ENCODE data around the gene NLRP9. TPM values are rescaled to one million over a fixed set of nuclear protein-coding genes. Genes with fewer than 3 reads are reported as not detected.

The NLRP9 gene
- total RNA-seq, 1 donor from 2014 or later: not detected

DNA sequence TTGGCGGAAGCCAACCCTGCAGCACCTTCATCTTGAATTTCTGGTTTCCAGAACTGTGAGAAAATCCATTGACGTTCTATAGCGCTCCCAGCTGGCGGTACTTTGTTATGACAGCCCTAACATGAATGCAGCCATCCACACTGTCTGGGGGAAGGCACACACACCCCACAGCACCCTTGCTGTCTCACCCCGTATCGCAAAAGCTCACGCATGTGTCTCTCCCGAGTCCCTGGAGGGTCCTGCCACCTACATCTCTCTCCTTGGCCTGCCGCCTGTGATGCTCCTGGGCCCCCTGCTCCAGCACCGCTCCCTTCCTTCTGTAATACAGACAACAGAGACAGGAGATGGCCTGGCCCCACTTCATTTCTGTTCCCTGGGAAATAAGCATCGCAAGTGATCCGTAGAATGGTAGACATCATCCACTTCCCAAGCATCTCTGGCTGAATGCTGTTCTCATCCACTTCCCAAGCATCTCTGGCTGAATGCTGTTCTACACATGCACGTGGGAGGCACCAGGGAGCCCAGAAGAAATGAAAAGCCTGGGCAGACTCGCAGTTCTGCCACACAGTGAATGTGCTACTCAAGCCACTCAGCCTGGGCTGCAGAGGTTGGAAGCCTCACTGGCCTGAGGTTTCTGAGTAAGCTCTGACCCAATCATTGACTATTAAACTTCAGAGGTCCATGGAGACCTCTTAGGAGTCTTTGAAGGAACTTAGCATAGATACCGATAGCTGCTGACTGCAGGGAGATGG, 33.5 kb downstream of the NLRP9 start:
- DNase-seq (ENCODE audit: low spot score): no peak

- DNase-seq (ENCODE audit: low spot score): no peak
Observed at GRCh38 chr19:55703790-55704215, 34.4 kb downstream of the NLRP9 start.

GRCh38 chr19:55702131-55702627, 36.0 kb downstream of the NLRP9 start:
- DNase-seq (ENCODE audit: low spot score): no peak

DNA sequence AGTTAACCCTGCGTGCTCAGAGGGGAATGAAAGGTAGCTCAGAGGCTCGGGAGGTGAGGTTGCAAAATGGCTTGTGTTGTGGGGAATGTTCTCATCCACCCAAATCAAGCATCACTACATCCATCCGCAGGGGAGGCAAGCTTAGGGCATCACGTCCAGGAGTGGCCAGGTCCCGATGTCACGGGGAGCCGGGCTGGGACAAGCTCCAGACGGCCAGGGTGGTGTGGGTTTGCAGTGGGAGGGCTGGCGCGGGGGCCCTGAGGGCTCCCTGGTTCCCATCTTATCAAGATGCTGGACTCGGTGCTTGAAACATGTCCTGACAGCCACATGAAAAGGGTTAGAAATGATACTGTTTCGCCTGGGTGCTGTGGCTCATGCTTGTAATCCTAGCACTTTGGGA, 37.4 kb downstream of the NLRP9 start:
- no peak for DNase-seq (ENCODE audit: low spot score)

GRCh38 chr19:55699221-55699620, 39.0 kb downstream of the NLRP9 start:
- no peak for DNase-seq (ENCODE audit: low spot score)

GRCh38 chr19:55698256-55698655, 39.9 kb downstream of the NLRP9 start:
- no peak for DNase-seq (ENCODE audit: low spot score)

DNA sequence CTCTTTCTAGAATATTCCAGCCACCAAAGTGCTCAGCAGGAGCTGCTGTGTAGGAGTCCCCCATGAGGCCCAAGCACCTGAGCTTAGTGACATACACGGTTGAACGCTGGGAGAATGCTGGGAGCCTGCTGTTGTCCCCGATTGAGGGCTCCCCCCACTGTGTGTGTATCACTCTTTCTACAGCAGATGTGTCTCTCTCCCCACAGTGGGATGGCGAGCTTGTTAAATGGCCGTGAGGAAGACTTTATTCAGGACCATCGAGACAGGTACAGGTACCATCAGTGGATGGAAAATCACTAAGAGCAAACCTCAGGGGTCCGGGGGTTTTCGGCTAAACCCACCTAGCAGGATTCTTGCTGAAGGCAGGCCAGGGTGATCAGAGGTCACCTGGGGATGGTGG, 40.5 kb downstream of the NLRP9 start:
- no peak for DNase-seq (ENCODE audit: low spot score)

GRCh38 chr19:55697069-55697440, 41.1 kb downstream of the NLRP9 start:
- DNase-seq (ENCODE audit: low spot score): no peak

DNA sequence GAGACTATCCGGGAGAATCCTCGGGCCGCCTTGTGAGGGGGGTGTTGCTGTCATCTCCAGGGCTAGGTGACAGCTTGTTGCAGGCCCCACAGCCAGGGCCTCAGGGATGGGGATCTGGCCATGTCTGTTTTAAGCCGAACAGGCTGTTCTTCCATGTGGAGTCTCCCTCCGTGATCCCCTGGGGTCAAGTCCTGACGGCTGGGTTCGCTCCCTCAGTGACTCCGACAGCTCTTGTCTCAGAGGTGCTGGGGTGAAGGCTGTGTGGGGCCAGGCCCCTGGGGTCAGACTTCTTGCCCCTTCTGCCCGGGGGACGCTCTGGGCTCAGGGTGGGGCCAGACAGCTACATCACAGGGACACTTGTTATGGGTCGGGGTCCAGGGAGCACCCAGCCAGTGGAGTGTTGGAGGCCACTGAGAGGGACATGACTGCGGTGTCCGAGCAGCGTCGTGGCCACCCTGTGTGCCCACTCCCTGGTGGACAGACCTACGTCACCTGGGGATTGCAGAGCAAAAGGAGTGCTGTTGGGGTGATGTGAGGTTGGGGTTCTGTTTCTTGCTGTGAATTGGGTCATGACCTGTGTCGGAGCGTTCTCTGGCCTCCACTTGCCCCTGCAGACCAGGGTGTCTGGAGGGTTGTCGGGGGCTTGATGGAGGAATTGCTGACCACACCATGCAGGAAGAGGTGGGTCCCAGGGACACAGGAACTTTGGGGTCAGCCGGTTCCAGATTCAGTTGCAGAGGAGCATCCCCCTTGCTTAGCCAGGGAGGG, 41.7 kb downstream of the NLRP9 start:
- no peak for DNase-seq (ENCODE audit: low spot score)

- DNase-seq (ENCODE audit: low spot score): no peak
Observed at GRCh38 chr19:55695511-55696290, 42.5 kb downstream of the NLRP9 start.

GRCh38 chr19:55694656-55695491, 43.3 kb downstream of the NLRP9 start:
- no peak for DNase-seq (ENCODE audit: low spot score)

DNA sequence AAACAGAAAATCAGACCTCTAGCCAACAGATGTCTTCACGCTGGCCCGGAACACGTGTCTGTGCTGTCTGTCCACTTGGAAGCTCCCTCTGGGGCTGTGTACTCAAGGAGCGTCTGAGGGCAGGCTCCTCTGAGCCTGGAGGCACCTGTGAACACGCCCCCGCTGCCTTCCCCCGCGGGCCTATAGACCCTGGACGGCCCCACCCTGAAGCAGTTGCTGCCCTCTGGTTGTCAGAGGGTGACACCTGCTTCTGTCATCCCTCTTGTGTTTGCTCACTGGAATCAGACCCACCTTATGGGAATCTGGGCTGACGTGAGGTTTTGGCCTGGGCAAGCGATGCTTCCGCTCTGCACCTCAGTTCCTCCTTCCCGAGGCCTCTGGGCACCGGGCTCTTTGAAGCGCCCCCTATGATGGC, 44.0 kb downstream of the NLRP9 start:
- no peak for DNase-seq (ENCODE audit: low spot score)

DNA sequence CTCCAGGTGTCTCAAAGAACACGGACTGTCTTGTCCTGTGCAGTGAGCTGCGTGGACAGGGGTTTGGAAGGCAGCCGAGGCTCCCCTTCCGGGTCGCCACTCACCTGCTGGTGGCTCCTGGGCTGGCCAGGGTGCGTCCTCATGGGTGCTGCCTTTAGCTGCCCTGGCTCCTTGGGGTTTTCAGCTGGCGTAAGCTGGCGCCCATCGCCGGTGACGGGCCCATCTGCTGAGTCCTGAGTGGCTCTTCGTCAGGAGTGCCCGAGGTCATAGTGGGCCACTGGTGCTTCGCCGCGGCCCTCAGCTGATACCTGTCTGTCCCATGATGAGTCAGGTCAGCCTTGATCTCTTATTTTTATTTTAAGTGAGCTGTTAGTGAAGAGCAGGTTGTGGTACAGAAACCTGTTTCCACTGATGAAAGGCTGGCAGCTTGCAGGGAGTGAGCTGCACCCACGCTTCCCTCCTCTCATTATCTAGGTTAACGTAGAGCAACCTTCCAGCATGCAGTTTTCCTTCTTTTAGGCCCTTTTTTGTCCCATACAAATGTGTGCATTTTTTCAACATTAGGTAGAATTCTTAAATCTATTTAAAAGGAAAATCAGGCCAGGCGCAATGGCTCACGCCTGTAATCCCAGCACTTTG, 44.7 kb downstream of the NLRP9 start:
- DNase-seq (ENCODE audit: low spot score): no peak

DNA sequence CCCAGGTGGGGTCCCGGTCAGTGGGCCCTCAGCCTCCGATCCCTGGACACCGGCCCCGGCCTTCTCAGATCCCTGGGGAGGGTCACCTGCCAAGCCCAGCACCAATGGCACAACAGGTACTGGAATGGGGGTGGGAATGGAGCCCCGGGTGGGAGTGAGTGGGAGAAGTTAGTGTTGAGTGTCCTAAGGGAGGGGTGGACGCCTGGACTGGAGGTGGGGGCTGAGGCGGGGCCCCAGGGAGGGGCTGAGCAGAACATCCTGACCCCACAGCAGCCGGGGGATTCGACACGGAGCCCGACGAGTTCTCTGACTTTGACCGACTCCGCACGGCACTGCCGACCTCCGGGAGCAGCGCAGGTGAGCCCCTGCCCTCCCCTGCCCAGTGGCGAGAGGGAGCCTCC, 45.5 kb downstream of the NLRP9 start:
- DNase-seq (ENCODE audit: low spot score): no peak

DNA sequence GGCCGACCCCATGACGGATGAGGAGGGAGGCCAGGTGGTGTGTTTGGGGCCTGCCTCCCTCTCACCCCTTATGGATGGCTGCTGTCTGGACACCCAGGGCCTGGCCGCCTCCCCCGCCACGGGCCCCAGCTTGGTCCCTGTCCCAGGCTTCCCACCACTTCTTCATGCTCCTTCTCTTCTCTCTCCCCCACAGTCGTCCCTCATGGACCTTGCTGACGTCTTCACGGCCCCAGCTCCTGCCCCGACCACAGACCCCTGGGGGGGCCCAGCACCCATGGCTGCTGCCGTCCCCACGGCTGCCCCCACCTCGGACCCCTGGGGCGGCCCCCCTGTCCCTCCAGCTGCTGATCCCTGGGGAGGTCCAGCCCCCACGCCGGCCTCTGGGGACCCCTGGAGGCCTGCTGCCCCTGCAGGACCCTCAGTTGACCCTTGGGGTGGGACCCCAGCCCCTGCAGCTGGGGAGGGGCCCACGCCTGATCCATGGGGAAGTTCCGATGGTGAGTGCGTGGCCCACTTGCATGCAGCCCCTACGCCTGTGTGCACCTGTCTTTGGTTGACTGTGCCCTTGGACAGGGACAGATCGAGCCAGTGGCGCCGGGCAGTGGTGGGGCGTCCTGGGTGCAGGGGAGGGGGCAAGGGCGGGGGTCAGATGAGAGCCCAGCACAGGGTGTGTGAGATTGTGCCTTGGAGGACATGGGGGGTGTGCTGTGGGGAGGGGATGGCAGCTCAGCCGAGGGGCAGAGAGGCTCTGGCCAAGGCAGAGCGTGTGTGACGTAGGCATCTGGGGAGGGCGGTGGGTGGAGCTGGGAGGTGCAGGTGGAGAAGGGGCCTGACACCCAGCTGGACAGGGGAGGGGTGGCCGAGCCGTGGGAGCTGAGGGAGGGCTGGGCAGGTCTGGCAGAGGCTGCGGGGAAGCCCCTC, 46.4 kb downstream of the NLRP9 start:
- DNase-seq (ENCODE audit: low spot score): no peak

DNA sequence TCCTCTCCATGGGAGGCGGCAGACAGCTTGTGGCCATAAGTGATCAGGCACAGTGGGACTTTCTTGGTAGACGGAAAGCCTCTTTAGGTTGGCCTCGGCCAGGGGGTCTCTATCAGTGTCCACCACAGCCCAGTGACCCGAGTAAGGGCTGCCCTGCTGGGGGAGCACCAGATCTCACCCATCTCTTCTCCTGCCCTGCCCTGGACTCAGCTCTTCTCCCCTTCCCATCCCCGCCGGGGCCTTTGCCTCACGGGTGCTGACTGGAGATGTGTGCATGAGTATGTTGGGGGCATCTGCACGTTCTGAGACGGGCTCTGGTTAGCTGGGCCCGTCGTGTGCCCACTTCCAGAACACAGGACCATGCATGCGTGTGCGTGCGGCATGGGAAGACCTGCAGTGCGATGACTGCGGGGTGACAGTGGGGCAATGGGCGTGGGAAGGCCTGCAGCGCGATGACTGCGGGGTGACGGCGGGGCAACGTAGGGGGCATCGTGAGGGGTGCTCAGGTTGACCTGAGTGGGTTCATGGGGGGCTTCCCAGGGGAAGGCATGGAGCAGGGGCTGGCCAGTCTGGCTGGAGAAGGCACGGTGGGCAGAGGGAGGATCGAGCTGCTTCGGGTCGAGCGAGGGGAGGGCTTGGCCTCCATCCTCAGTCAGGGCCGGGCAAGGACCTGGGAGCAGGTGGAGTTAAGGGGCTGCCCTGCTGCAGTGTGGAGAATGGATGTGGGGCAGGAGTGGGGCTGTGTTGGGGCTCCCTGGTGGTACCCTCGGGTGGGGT, 47.2 kb downstream of the NLRP9 start:
- DNase-seq (ENCODE audit: low spot score): no peak

DNA sequence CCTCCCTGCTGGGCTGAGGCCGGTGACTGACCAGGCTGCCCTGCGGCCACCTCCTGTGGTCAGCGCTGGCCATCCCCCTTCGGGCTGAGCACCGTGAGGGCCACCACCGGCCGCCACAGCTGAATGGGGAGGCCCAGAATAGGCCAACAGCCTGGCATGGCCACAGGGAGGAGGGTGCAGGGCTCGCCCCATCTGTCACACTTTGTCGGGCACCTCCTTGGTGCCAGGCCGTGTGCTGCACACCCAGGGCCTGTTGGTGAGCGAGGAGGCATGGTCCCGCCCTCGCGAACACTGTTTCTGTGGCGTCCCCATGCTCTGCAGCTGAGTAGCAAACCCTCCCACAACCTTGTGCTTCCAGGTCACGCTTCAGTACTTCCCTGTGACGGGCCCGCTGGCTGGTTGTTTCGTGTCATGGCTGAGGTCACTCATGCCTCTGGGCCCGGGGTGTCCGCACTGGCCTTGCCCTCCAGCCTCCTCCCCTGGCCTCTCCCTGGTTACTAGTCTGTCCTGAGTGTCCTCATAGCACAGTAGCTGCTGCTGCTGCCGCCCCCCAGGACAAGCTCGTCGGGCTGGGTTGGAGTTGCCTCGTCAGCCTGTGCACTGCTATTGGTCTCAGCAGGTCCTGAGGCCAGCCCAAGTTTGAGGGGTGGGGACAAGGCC, 48.0 kb downstream of the NLRP9 start:
- no peak for DNase-seq (ENCODE audit: low spot score)

DNA sequence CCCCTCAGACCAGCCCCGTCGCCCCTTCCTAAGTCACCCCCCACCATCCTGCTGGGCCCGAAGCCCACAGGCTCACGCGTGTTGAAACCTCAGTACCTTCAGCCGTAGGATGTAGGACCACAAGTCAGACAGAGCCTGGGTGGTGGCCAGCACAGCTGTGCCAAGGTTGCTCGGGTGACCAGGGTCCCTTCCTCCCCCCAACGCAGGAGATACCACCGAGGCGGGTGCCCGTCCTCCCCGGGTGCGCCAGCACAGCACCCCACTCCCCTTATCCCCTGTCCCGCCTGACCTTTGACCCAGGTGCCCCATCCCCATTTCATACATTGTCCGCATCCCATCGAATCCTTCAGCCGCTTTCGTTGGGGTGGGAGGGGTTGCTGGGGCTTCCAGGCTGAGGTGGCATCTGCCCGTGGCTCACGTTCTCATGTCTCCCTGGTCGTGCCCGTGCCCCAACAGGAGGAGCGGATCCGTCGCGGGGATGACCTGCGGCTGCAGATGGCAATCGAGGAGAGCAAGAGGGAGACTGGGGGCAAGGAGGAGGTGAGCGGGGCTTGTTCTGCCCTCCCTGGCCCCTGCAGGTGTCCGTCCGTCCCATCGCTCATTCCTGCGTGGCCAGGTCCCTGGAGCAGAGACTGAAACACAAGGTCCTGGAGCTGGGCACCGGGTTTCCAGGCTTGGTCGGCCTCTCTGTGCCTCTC, 48.6 kb downstream of the NLRP9 start:
- no peak for DNase-seq (ENCODE audit: low spot score)

Measured in ureter (tissue), 1 donor.